PFSK-1 (cell line): ENCODE data around the gene GPC6.

Experiments used
- POLR2AphosphoS5 ChIP-seq: IDR thresholded peaks from 2 replicates; pipeline ENCODE4 v1.6.1; 2012; ENCODE audit warnings: low read depth, mild to moderate bottlenecking, control low read depth, low read length, moderate library complexity
- TAF1 ChIP-seq: IDR thresholded peaks from 2 replicates; pipeline ENCODE4 v1.6.1; 2012; ENCODE audit warnings: low read length, control low read depth, borderline replicate concordance; ENCODE audit not compliant: insufficient read depth
- TF ChIP-seq, protein P1 (sequence below), 2 experiments: IDR thresholded peaks; 2 replicates each; pipeline versions ENCODE4 v1.6.1 to v1.8.0; 2011 to 2012; ENCODE audit warnings: low read depth in 2 of 2, low read length in 2 of 2, control low read depth in 1 of 2, inconsistent platforms in 1 of 2, mild to moderate bottlenecking in 1 of 2, moderate library complexity in 1 of 2; ENCODE audit not compliant: insufficient read depth in 1 of 2

DNA sequence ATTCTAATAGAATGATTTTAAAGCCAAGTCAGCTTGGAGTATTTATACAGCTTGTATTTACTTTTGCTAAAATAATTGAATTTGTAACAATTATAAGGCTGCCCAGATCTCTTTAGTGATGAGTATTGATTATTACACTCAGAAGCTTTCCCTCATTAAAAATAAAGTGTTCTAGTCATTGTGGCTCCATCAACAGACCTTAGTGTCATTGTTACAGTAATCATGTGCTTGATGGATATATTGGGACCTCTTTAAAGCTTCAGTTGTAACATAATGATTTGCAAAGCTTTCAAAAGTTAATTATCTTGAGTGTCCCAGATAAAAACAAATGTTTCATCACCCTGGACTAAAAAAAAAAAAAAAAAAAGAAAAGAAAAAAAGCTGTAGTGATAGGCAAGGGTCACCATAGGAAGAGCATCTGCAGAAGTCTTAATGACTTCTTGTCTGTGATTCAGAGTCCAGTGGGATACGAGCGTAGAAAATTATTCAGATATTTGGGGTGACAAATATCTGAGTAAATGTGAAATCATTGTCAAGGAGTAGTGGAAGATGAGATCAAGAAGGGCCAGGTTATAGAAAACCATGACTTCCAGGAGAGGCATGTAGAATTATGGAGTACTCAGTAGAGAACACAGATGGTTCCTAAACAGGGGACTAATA lies 883.2 kb downstream of the GPC6 start:
- TF ChIP-seq POLR2AphosphoS5 (no peak), TAF1 (no peak)
- TF ChIP-seq, protein P1, sequence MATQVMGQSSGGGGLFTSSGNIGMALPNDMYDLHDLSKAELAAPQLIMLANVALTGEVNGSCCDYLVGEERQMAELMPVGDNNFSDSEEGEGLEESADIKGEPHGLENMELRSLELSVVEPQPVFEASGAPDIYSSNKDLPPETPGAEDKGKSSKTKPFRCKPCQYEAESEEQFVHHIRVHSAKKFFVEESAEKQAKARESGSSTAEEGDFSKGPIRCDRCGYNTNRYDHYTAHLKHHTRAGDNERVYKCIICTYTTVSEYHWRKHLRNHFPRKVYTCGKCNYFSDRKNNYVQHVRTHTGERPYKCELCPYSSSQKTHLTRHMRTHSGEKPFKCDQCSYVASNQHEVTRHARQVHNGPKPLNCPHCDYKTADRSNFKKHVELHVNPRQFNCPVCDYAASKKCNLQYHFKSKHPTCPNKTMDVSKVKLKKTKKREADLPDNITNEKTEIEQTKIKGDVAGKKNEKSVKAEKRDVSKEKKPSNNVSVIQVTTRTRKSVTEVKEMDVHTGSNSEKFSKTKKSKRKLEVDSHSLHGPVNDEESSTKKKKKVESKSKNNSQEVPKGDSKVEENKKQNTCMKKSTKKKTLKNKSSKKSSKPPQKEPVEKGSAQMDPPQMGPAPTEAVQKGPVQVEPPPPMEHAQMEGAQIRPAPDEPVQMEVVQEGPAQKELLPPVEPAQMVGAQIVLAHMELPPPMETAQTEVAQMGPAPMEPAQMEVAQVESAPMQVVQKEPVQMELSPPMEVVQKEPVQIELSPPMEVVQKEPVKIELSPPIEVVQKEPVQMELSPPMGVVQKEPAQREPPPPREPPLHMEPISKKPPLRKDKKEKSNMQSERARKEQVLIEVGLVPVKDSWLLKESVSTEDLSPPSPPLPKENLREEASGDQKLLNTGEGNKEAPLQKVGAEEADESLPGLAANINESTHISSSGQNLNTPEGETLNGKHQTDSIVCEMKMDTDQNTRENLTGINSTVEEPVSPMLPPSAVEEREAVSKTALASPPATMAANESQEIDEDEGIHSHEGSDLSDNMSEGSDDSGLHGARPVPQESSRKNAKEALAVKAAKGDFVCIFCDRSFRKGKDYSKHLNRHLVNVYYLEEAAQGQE (IDR thresholded peaks at IDR 0.05; ENCODE audit: insufficient read depth in 1 of 2, low read depth in 2 of 2, low read length in 2 of 2), result no peak
